ENCODE measurements around the gene LACC1. TPM values are rescaled to one million over a fixed set of nuclear protein-coding genes. Genes with fewer than 3 reads are reported as not detected.

LACC1 gene
- total and polyA plus RNA-seq, 2 donors (not counting 1 experiment from before 2014, with no cell fraction given): 1.4 to 5.3 TPM

DNA sequence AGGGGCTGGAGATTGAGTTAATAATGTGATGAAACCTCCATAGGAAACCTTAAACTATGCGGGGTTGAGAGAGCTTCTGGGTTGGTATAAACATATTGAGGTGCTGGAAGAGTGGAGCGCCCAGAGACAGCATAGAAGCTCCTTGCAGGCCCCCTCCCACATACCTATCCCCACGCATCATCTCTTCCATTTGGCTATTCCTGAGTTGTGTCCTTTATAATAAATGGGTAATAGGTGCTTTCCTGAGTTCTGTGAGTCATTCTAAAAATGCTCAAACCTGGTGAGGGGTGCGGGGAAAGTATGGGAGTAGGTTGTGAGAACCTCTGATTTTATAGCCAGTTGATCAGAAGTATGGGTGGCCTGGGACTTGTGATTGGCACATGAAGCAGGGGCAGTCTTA, 14.8 kb upstream of the LACC1 start:
- CTCF ChIA-PET: interaction anchor here (1.1 to 1.2 kb wide), 2 partner anchors 20 to 60 kb away, joined by 3 read pairs; no protein-coding TSS in a partner anchor
- Mint-ChIP-seq H3K9me3 (ENCODE audit: insufficient read depth) (no peaks in the 10 kb centered on the region), H3K27me3 (no peaks in the 10 kb centered on the region), H3K4me1 (no peaks in the 10 kb centered on the region), H3K27ac (no peak overlapping the region), H3K4me3 (no peak overlapping the region)
- DNase-seq (no peak), ATAC-seq (ENCODE audit: low read depth) (no peak)
- Histone ChIP-seq H4K20me1 (ENCODE audit: control insufficient read depth, insufficient read depth, low read length, poor library complexity, severe bottlenecking) (no peaks in the 10 kb centered on the region), H3K27me3 (replicated peaks in 1 of 4; ENCODE audit: control extremely low read depth in 1 of 4, control insufficient read depth in 3 of 4, insufficient read depth in 4 of 4, low read length in 3 of 4) (no peaks in the 10 kb centered on the region), H3K36me3 (replicated peaks in 1 of 2; ENCODE audit: control extremely low read depth in 1 of 2, control insufficient read depth in 1 of 2, extremely low read depth in 1 of 2, insufficient read depth in 2 of 2, low read length in 1 of 2) (peaks cover 0 to 2% of the 10 kb centered on the region in 2 experiments), H3K27ac (ENCODE audit: low read length in 2 of 2) (no peak overlapping the region), H3K79me2 (ENCODE audit: control insufficient read depth, insufficient read depth, low read length) (no peaks in the 10 kb centered on the region), H2AFZ (ENCODE audit: insufficient read depth, low read depth, low read length, poor library complexity, severe bottlenecking) (no peak overlapping the region), H3K4me1 (ENCODE audit: control insufficient read depth in 2 of 2, insufficient read depth in 2 of 2, low read length in 2 of 2) (no peaks in the 10 kb centered on the region), H3K4me2 (replicated peaks; ENCODE audit: low read depth, low read length, poor library complexity, severe bottlenecking) (no peak overlapping the region), H3K9ac (ENCODE audit: low read length) (no peak overlapping the region), H3K9me3 (ENCODE audit: control extremely low read depth in 1 of 3, control insufficient read depth in 2 of 3, insufficient read depth in 1 of 3, low read length in 2 of 3) (peaks cover 0 to 1% (median 0%) of the 10 kb centered on the region in 3 donors), H3K4me3 (ENCODE audit: control extremely low read depth in 1 of 5, extremely low read depth in 1 of 5, insufficient read depth in 1 of 5, low read depth in 2 of 5, low read length in 4 of 5) (no peak overlapping the region)
- intact Hi-C loops (cut with micrococcal nuclease): no loop called here
- WGBS (ENCODE audit: insufficient coverage): 100% methylated on average over 1 of the region's 4 CpGs
- POLR2A ChIA-PET: no interaction called here
- no peak for TF ChIP-seq EZH2 (IDR thresholded peaks at IDR 0.05; ENCODE audit: borderline replicate concordance, insufficient read depth, low read depth, low read length, poor library complexity, severe bottlenecking)
- TF ChIP-seq, protein P1, sequence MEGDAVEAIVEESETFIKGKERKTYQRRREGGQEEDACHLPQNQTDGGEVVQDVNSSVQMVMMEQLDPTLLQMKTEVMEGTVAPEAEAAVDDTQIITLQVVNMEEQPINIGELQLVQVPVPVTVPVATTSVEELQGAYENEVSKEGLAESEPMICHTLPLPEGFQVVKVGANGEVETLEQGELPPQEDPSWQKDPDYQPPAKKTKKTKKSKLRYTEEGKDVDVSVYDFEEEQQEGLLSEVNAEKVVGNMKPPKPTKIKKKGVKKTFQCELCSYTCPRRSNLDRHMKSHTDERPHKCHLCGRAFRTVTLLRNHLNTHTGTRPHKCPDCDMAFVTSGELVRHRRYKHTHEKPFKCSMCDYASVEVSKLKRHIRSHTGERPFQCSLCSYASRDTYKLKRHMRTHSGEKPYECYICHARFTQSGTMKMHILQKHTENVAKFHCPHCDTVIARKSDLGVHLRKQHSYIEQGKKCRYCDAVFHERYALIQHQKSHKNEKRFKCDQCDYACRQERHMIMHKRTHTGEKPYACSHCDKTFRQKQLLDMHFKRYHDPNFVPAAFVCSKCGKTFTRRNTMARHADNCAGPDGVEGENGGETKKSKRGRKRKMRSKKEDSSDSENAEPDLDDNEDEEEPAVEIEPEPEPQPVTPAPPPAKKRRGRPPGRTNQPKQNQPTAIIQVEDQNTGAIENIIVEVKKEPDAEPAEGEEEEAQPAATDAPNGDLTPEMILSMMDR (IDR thresholded peaks at IDR 0.05): no peak

DNA sequence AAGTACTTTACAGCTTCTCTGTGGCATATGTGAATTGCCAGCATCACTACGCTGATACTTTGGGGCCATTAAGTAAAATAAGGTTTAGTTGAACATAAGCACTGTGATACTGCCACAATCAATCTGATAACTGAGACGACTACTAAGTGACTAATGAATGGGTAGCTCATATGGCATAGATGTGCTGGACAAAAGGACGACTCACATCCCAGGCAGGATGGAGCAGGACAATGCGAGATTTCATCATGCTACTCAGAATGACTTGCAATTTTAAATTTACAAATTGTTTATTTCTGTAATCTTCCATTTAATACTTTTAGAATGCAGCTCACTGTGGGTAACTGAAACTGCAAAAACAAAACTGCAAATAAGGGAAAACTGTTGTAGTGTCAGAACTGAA, 13.8 kb upstream of the LACC1 start:
- Mint-ChIP-seq H3K9me3 (ENCODE audit: insufficient read depth) (no peaks in the 10 kb centered on the region), H3K4me1 (no peaks in the 10 kb centered on the region), H3K27ac (no peak overlapping the region), H3K27me3 (no peaks in the 10 kb centered on the region), H3K4me3 (no peak overlapping the region)
- Histone ChIP-seq H3K4me1 (ENCODE audit: control insufficient read depth in 2 of 2, insufficient read depth in 2 of 2, low read length in 2 of 2) (no peaks in the 10 kb centered on the region), H3K27ac (ENCODE audit: low read length in 2 of 2) (no peak overlapping the region), H4K20me1 (ENCODE audit: control insufficient read depth, insufficient read depth, low read length, poor library complexity, severe bottlenecking) (no peaks in the 10 kb centered on the region), H3K4me2 (replicated peaks; ENCODE audit: low read depth, low read length, poor library complexity, severe bottlenecking) (no peak overlapping the region), H3K4me3 (ENCODE audit: control extremely low read depth in 1 of 5, extremely low read depth in 1 of 5, insufficient read depth in 1 of 5, low read depth in 2 of 5, low read length in 4 of 5) (no peak overlapping the region), H3K27me3 (replicated peaks in 1 of 4; ENCODE audit: control extremely low read depth in 1 of 4, control insufficient read depth in 3 of 4, insufficient read depth in 4 of 4, low read length in 3 of 4) (no peaks in the 10 kb centered on the region), H2AFZ (ENCODE audit: insufficient read depth, low read depth, low read length, poor library complexity, severe bottlenecking) (no peak overlapping the region), H3K9me3 (ENCODE audit: control extremely low read depth in 1 of 3, control insufficient read depth in 2 of 3, insufficient read depth in 1 of 3, low read length in 2 of 3) (peaks cover 0 to 1% (median 0%) of the 10 kb centered on the region in 3 donors), H3K36me3 (replicated peaks in 1 of 2; ENCODE audit: control extremely low read depth in 1 of 2, control insufficient read depth in 1 of 2, extremely low read depth in 1 of 2, insufficient read depth in 2 of 2, low read length in 1 of 2) (peaks cover 0 to under 1% of the 10 kb centered on the region in 2 experiments), H3K9ac (ENCODE audit: low read length) (no peak overlapping the region), H3K79me2 (ENCODE audit: control insufficient read depth, insufficient read depth, low read length) (no peaks in the 10 kb centered on the region)
- intact Hi-C loops (cut with micrococcal nuclease): no loop called here
- WGBS (ENCODE audit: insufficient coverage): 100% methylated on average over 1 of the region's 4 CpGs
- POLR2A ChIA-PET: no interaction called here
- ATAC-seq (ENCODE audit: low read depth) (no peak), DNase-seq (no peak)
- CTCF ChIA-PET: interaction anchor here (1.2 kb wide), 1 partner anchor 8 kb away, joined by 5 read pairs; no protein-coding TSS in a partner anchor
- TF ChIP-seq, protein P1 (IDR thresholded peaks at IDR 0.05): no peak
- no peak for TF ChIP-seq EZH2 (IDR thresholded peaks at IDR 0.05; ENCODE audit: borderline replicate concordance, insufficient read depth, low read depth, low read length, poor library complexity, severe bottlenecking)

Measured in B cell (primary cell).